Lung (tissue), 12 donors: ENCODE results near the gene ELF4. TPM values are rescaled to one million over a fixed set of nuclear protein-coding genes. Genes with fewer than 3 reads are reported as not detected.

Source experiments
- ATAC-seq: fragments of 200-7000 bp; cut with Tn5 transposase; one replicate; pipeline ENCODE4 v1.9.1; 2020; ENCODE audit warnings: moderate number of reproducible peaks; ENCODE audit not compliant: insufficient read depth, low FRiP score
- DNase-seq, 3 donors: peaks; one replicate each; pipeline ENCODE4 v3.0.0-alpha.2; 2013 to 2017
- H3K27ac ChIP-seq, 2 donors: one replicate each; pipeline ENCODE4 v1.5.1; 2013; ENCODE audit warnings: mild to moderate bottlenecking in 2 of 2, moderate library complexity in 2 of 2, control low read depth in 1 of 2, inconsistent platforms in 1 of 2, low read depth in 1 of 2, low read length in 1 of 2
- H3K27me3 ChIP-seq, 3 donors: one replicate each; pipeline ENCODE4 v1.5.1; 2013; ENCODE audit warnings: low read length in 2 of 3; ENCODE audit not compliant: control insufficient read depth in 3 of 3, insufficient read depth in 3 of 3
- H3K36me3 ChIP-seq, 4 donors: one replicate each; pipeline ENCODE4 v1.5.1; 2013; ENCODE audit warnings: low read length in 4 of 4, mild to moderate bottlenecking in 1 of 4, moderate library complexity in 1 of 4; ENCODE audit not compliant: control insufficient read depth in 4 of 4, insufficient read depth in 4 of 4
- H3K4me1 ChIP-seq, 5 donors: one replicate each; pipeline ENCODE4 v1.5.1; 2013; ENCODE audit warnings: low read length in 5 of 5, mild to moderate bottlenecking in 2 of 5, moderate library complexity in 1 of 5; ENCODE audit not compliant: control insufficient read depth in 5 of 5, insufficient read depth in 5 of 5
- H3K4me3 ChIP-seq: one replicate; pipeline ENCODE4 v1.5.1; 2013; ENCODE audit warnings: mild to moderate bottlenecking, control low read depth, moderate library complexity
- H3K9ac ChIP-seq, 2 donors: one replicate each; pipeline ENCODE4 v1.5.1; 2013; ENCODE audit warnings: low read length in 2 of 2, control low read depth in 1 of 2; ENCODE audit not compliant: insufficient read depth in 1 of 2
- H3K9me3 ChIP-seq, 4 donors: one replicate each; pipeline ENCODE4 v1.5.1; 2013; ENCODE audit warnings: low read length in 3 of 4, mild to moderate bottlenecking in 1 of 4, moderate library complexity in 1 of 4; ENCODE audit not compliant: control insufficient read depth in 4 of 4, insufficient read depth in 3 of 4
- CTCF ChIP-seq: IDR thresholded peaks from 2 replicates; pipeline ENCODE4 v1.5.1; 2012; ENCODE audit warnings: mild to moderate bottlenecking; ENCODE audit errors: control extremely low read depth, extremely low read depth
- WGBS, 2 donors: extraction: QIAGEN DNeasy Blood & Tissue Kit; methylation state at CpG; one replicate each; pipeline ENCODE4 v1.1.7; 2013; 5-methylcytosine and 5-hydroxymethylcytosine counted together
- polyA plus RNA-seq, 2 donors: library from polyadenylated mRNA; stranded (reverse); fragments of 200-250 nt; gene quantifications; one replicate each; pipeline ENCODE4 v1.2.1, GENCODE V29; 2013
- total RNA-seq, 2 donors: library from RNA; depleted of rRNA in 1 of 2; stranded (reverse); fragments of >200 nt in 1 of 2; gene quantifications; one replicate each; pipeline ENCODE4 v1.2.1, GENCODE V29; 2014 to 2021
- donor health status: control.
- donor health status: control.
- donor health status: Bipolar disorder and iron deficiency.
- donor health status: healthy.
- donor health status: DM: yes; HTN: yes; CAD: no.

ELF4 gene
- total and polyA plus RNA-seq, 4 donors: 5.9 to 24.5 (median 16.4) TPM

GRCh38 chrX:130047416-130047815, 62.9 kb downstream of the ELF4 start:
- WGBS, 2 donors: 91 to 95% methylated on average over 5 of the region's 5 CpGs
- Histone ChIP-seq H3K4me3 (no peak overlapping the region), H3K9me3 (peaks cover 0 to 9% (median 4%) of the 10 kb centered on the region in 4 donors), H3K4me1 (no peaks in the 10 kb centered on the region), H3K27me3 (peaks cover 0 to 4% (median 0%) of the 10 kb centered on the region in 3 donors), H3K27ac (no peak overlapping the region), H3K9ac (no peak overlapping the region), H3K36me3 (peaks cover 8 to 24% (median 11%) of the 10 kb centered on the region in 4 donors)
- no peak for TF ChIP-seq CTCF
- no peak for ATAC-seq
- DNase-seq: no peak

- no peak for ATAC-seq
These were observed 70.5 kb downstream of the ELF4 start for GRCh38 chrX:130039847-130040246.

GRCh38 chrX:130034178-130034577, 76.1 kb downstream of the ELF4 start:
- TF ChIP-seq CTCF: no peak
- Histone ChIP-seq H3K9me3 (peaks cover 0 to 2% (median 0%) of the 10 kb centered on the region in 4 donors), H3K36me3 (peaks cover 9 to 16% (median 10%) of the 10 kb centered on the region in 4 donors), H3K9ac (no peak overlapping the region), H3K4me3 (no peak overlapping the region), H3K27ac (no peak overlapping the region), H3K4me1 (no peaks in the 10 kb centered on the region), H3K27me3 (no peaks in the 10 kb centered on the region)
- DNase-seq (no peak), ATAC-seq (no peak)
- 75 to 94% methylated on average over 7 of the region's 7 CpGs for WGBS, 2 donors

More at GRCh38 chrX:130039847-130040246, 70.5 kb downstream of the ELF4 start:
- WGBS, 2 donors: 75 to 89% methylated on average over 2 of the region's 2 CpGs
- Histone ChIP-seq H3K4me1 (peaks cover 0 to 6% (median 0%) of the 10 kb centered on the region in 5 donors), H3K27me3 (no peaks in the 10 kb centered on the region), H3K9me3 (no peaks in the 10 kb centered on the region), H3K27ac (no peak overlapping the region), H3K36me3 (peaks cover 10 to 17% (median 15%) of the 10 kb centered on the region in 4 donors), H3K4me3 (no peak overlapping the region), H3K9ac (no peak overlapping the region)
- peak; percentile 51 to 74 (median 60) for DNase-seq
- no peak for TF ChIP-seq CTCF

GRCh38 chrX:130032552-130032951, 77.7 kb downstream of the ELF4 start:
- Histone ChIP-seq H3K4me1 (no peaks in the 10 kb centered on the region), H3K27ac (no peak overlapping the region), H3K27me3 (no peaks in the 10 kb centered on the region), H3K4me3 (no peak overlapping the region), H3K36me3 (peaks cover 6 to 10% (median 8%) of the 10 kb centered on the region in 4 donors), H3K9me3 (peaks cover 0 to 2% (median 0%) of the 10 kb centered on the region in 4 donors), H3K9ac (no peak overlapping the region)
- WGBS, 2 donors: 77 to 88% methylated on average over 3 of the region's 3 CpGs
- no peak for TF ChIP-seq CTCF
- DNase-seq (no peak), ATAC-seq (no peak)
